Activated CD4-positive, alpha-beta T cell treated with anti-CD3 and anti-CD28 coated beads, Interleukin-2, Interleukin-4, amounts not matched to agents 100 ng/mL and 50 ng/mL, durations not matched to agents 16 hours and 8 hours (primary cell): ENCODE measurements around the gene C5orf47.

Experiments
- DNase-seq: peaks from one replicate; pipeline ENCODE4 v3.0.0-alpha.2; 2020; ENCODE audit warnings: low spot score

C5orf47 gene

DNA sequence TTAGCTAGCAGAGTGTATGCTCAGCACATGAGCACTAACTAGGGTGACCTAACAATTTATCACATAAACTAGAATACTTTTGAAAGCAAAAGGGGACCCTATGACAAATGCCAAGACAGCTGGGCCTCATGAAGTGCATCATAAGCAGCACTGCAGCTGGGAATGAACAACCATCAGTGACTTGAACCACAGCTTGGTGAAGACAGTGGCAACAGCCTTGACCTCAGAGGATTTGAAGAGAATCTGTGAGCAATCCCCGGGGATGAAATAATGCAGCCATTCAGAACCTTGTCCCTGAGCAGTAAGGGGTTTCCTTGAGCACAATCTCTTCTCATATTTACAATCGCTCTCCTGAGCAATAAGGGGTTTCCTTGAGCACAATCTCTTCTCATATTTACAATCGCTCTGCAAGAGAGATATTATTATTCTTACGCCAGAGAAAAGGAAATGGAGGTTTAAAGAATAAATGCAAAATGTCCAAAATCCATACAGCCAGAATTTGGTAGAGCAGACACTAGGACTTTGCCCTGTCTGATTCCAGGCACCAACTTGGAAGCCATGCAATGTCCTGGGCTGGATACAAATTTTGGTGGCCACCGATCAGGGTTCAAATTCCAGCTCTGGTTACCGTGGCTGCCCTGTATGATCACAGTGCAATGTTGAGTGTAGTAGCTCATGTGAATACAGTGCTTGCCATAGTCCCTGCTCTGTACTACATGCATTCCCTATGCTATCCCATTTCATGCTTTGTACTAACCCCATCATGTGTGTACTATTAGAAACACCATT lies 55.7 kb downstream of the C5orf47 start:
- DNase-seq = no peak

DNA sequence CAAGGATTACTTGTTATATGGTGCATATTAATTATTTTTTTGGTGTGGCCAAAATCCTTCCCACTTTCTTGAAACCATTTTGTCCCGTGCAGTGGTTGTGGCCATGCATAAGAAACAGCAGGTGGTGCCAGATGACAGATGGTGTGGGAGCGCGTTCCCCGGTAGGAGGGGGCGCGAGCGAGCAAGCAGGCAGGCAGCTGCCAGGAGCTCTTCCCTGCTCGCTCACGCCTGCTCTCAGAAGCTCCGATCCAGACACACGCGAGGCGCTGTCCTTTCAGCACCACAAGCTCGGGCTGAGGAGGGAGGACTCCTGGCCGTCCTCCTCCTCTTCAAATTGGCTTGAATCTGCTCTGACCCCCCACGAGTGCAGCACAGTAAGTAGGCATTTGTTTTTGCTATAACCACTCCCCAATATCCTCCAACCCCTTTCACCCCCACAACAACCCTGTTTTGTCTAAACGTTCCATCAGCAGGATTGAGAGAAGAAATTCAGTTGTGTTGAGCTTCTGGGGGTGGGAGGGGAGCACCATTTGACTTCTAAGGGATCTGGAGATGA lies 56.6 kb downstream of the C5orf47 start, which contains the start of gene NSG2:
Gene NSG2, plus strand, starts transcription at position 237 of the 556 bp plus-strand sequence. CDS start 1,050 bp downstream, outside the sequence.
- peak; percentile 35 for DNase-seq

DNA sequence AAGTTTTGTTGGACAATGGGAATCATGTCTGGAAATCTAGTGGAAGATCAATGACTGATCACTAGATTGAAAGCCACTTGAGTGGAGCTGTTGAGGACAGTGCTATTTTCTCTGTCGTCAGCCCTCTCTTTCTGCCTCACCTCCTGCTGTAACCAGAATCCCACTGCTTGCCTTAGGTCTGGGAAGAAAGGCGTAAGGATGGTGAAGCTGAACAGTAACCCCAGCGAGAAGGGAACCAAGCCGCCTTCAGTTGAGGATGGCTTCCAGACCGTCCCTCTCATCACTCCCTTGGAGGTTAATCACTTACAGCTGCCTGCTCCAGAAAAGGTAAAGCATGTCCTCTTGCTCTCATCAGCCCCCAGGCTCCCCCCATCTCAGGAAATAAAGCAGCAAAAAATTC lies 57.6 kb downstream of the C5orf47 start:
- no peak for DNase-seq

DNA sequence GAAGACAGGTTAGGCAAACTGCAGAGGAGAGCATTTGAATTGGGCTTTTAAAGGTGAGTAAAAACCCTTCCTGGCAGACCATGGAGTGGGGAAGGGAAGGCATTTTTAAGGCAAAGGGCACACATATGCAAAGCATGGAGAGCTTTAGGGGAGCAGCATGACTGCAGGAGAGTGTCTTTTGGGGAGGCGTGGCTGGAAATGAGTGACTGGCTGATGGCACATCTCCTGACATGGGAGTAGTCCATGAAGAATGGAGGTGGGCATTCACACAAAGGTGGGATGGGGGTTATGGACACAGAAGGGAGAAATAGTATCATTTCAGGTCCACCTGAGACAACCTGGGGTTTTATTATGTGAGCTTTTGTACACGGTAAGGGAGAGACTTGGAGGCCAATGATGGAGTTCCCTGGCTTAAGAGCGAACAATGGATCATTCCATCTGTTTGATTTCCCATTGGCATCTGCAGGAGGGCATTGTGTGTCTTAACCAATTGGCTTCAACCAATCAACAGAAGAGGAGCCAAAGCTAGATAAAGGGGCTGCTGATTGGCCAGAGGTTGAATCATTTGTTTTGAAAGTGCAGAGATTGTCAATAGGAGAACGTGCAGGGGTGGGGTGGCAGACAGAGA lies 58.6 kb downstream of the C5orf47 start:
- no peak for DNase-seq

DNA sequence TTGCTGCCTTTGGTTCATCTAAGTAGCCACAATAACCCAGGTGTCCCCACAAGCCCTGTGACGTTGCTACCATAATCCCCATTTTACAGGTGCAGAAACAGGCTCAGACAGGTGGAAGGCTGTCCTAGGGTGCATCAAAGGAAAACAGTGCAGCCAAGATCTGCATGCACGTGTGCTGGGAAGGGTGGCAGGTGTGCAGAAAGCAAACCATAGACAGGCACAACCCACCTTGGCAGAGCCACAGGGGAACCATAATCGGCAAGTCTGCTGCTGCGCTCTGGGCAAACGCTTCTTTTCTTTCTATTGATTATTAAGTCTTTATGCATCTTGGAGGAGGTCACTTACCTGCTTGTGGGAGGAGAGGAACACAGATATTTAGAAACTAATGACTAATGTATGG lies 63.7 kb downstream of the C5orf47 start:
- no peak for DNase-seq

DNA sequence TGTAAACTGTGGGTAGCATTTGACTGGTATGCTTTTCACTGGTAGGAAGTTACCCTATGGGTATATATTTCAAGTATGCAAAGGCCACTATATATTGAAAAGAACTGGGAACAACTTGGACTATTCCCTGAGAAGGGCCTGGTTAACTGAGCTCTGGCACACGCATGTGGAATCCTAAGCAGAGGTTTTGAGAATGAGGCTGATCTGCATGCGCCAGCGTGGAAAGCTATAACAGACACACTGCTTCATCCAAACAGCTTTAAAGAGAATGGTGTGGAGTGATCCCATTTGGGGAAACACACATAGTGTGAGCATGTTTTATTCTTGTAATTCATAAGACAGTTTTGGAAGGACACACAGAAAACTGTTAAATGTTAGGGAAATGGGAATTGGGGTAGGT lies 64.9 kb downstream of the C5orf47 start:
- no peak for DNase-seq
